B cell (primary cell): ENCODE measurements around the gene PPP1R13B. TPM values are rescaled to one million over a fixed set of nuclear protein-coding genes. Genes with fewer than 3 reads are reported as not detected.
"Not testable (repeated sequence)": the region's sequence is repeated elsewhere in the genome, so short reads cannot be mapped to it uniquely, and the experiment has no call there.

Source experiments
- ATAC-seq: fragments of 200-7000 bp; cut with Tn5 transposase; one replicate; pipeline ENCODE4 v1.10.0; 2021; ENCODE audit warnings: low read depth, mild to moderate bottlenecking, moderate number of reproducible peaks, moderate library complexity
- CTCF ChIA-PET: fragments of 350-600 bp; sonication (Branson Sonifier 250); formaldehyde crosslinking; loops from one replicate; lab custom pipeline; 2021; ENCODE audit warnings: antibody characterized with exemption, inconsistent platforms; lab: Charles Lee
- POLR2A ChIA-PET: fragments of 350-600 bp; sonication (Branson Sonifier 250); formaldehyde crosslinking; loops from one replicate; lab custom pipeline; 2021; ENCODE audit warnings: antibody characterized with exemption; lab: Charles Lee
- DNase-seq: peaks from one replicate; pipeline ENCODE4 v3.0.0; 2013
- H2AFZ ChIP-seq: 2 replicates; pipeline ENCODE4 v1.6.1; 2012; ENCODE audit warnings: mild to moderate bottlenecking, low read depth, low read length; ENCODE audit not compliant: insufficient read depth, poor library complexity, severe bottlenecking
- H3K27ac ChIP-seq, 2 donors: 1 replicate in 1 of 2; 2 replicates in 1 of 2; pipeline ENCODE4 v1.5.1; 2012 to 2013; ENCODE audit warnings: low read length in 2 of 2, mild to moderate bottlenecking in 2 of 2, moderate library complexity in 1 of 2
- H3K27me3 ChIP-seq, 4 experiments: fragments of 200-600 bp in 1 of 4; sonication (generic) in 1 of 4; replicated peaks in 1 of 4; 1 replicate in 2 of 4; 2 replicates in 2 of 4; pipeline versions ENCODE4 v1.6.1 to v1.7.0; 2013 to 2016; ENCODE audit warnings: low read length in 3 of 4, mild to moderate bottlenecking in 2 of 4, mixed read lengths in 1 of 4, moderate library complexity in 1 of 4; ENCODE audit not compliant: insufficient read depth in 4 of 4, control insufficient read depth in 3 of 4; ENCODE audit errors: control extremely low read depth in 1 of 4
- H3K36me3 ChIP-seq, 2 experiments: replicated peaks in 1 of 2; 1 replicate in 1 of 2; 2 replicates in 1 of 2; pipeline versions ENCODE4 v1.6.1 to v1.7.1; 2013; ENCODE audit warnings: low read length in 1 of 2; ENCODE audit not compliant: insufficient read depth in 2 of 2, control insufficient read depth in 1 of 2; ENCODE audit errors: control extremely low read depth in 1 of 2, extremely low read depth in 1 of 2
- H3K4me1 ChIP-seq, 2 donors: fragments of 200-600 bp in 1 of 2; sonication (generic) in 1 of 2; 1 replicate in 1 of 2; 2 replicates in 1 of 2; pipeline versions ENCODE4 v1.5.1 to v1.6.1; 2013 to 2017; ENCODE audit warnings: low read length in 2 of 2; ENCODE audit not compliant: control insufficient read depth in 2 of 2, insufficient read depth in 2 of 2
- H3K4me2 ChIP-seq: replicated peaks from 2 replicates; pipeline ENCODE3; 2012; ENCODE audit warnings: mild to moderate bottlenecking, low read depth, low read length; ENCODE audit not compliant: poor library complexity, severe bottlenecking
- H3K4me3 ChIP-seq, 5 experiments: fragments of 200-600 bp in 1 of 5; sonication (generic) in 1 of 5; 1 replicate in 3 of 5; 2 replicates in 2 of 5; pipeline versions ENCODE4 v1.5.1 to v1.7.0; 2011 to 2016; ENCODE audit warnings: low read length in 4 of 5, mild to moderate bottlenecking in 4 of 5, low read depth in 2 of 5, control low read depth in 1 of 5, moderate library complexity in 1 of 5; ENCODE audit not compliant: insufficient read depth in 1 of 5; ENCODE audit errors: control extremely low read depth in 1 of 5, extremely low read depth in 1 of 5
- H3K79me2 ChIP-seq: fragments of 200-600 bp; sonication (generic); one replicate; pipeline ENCODE4 v1.6.0; 2016; ENCODE audit warnings: low read length; ENCODE audit not compliant: control insufficient read depth, insufficient read depth
- H3K9ac ChIP-seq: fragments of 200-600 bp; sonication (generic); 2 replicates; pipeline ENCODE4 v1.6.1; 2017; ENCODE audit warnings: mild to moderate bottlenecking, low read length, moderate library complexity
- H3K9me3 ChIP-seq, 3 donors: one replicate each; pipeline versions ENCODE4 v1.6.1 to v1.7.1; 2013; ENCODE audit warnings: low read length in 2 of 3; ENCODE audit not compliant: control insufficient read depth in 2 of 3, insufficient read depth in 1 of 3; ENCODE audit errors: control extremely low read depth in 1 of 3
- H4K20me1 ChIP-seq: 2 replicates; pipeline ENCODE4 v1.6.0; 2012; ENCODE audit warnings: mild to moderate bottlenecking, low read length; ENCODE audit not compliant: insufficient read depth, control insufficient read depth, poor library complexity, severe bottlenecking
- H3K27ac Mint-ChIP-seq: one replicate; pipeline ENCODE4 v1.8.0; 2021; ENCODE audit warnings: mixed read lengths
- H3K27me3 Mint-ChIP-seq: one replicate; pipeline ENCODE4 v1.8.0; 2021; ENCODE audit warnings: mixed read lengths
- H3K4me1 Mint-ChIP-seq: one replicate; pipeline ENCODE4 v1.8.0; 2021; ENCODE audit warnings: mixed read lengths
- H3K4me3 Mint-ChIP-seq: one replicate; pipeline ENCODE4 v1.8.0; 2021; ENCODE audit warnings: mixed read lengths
- H3K9me3 Mint-ChIP-seq: one replicate; pipeline ENCODE4 v1.8.0; 2022; ENCODE audit warnings: mixed read lengths; ENCODE audit not compliant: insufficient read depth
- CTCF ChIP-seq: fragments of 200-600 bp; IDR thresholded peaks from one replicate; pipeline ENCODE4 v1.8.0; 2022; ENCODE audit warnings: antibody characterized with exemption, mild to moderate bottlenecking
- EZH2 ChIP-seq: IDR thresholded peaks from 2 replicates; pipeline ENCODE4 v1.6.1; 2012; ENCODE audit warnings: borderline replicate concordance, low read depth, mild to moderate bottlenecking, moderate library complexity, low read length; ENCODE audit not compliant: insufficient read depth, poor library complexity, severe bottlenecking
- WGBS: methylation state at CpG from one replicate; pipeline ENCODE4 v1.1.5; 2013; ENCODE audit warnings: missing lambda C conversion rate; ENCODE audit not compliant: insufficient coverage; 5-methylcytosine and 5-hydroxymethylcytosine counted together
- intact Hi-C: fragments of 100-400 bp; cut with micrococcal nuclease; formaldehyde crosslinking; loops from one replicate; pipeline ENCODE4 v1.10.0; 2022
- polyA plus RNA-seq: library from polyadenylated mRNA; depleted of rRNA; stranded (reverse); fragments of >200 nt; gene quantifications from 2 replicates; pipeline ENCODE4 v1.2.3, GENCODE V29; 2012
- total RNA-seq, 2 donors: library from RNA; stranded (reverse); fragments of 120-200 nt in 1 of 2; gene quantifications; 1 replicate in 1 of 2; 2 replicates in 1 of 2; pipeline versions ENCODE4 v1.2.3 to v1.2.4, GENCODE V29; 2013 to 2022

Gene PPP1R13B
- total and polyA plus RNA-seq, 2 donors (not counting 1 experiment from before 2014, with no cell fraction given): 10.1 to 27.7 TPM

- no peak for TF ChIP-seq CTCF
- no peak for TF ChIP-seq EZH2
- intact Hi-C loops: no loop called here
- DNase-seq (no peak), ATAC-seq (no peak)
- Histone ChIP-seq H3K9ac (no peak overlapping the region), H3K4me3 (no peak overlapping the region), H3K36me3 (no peaks in the 10 kb centered on the region), H3K27me3 (no peaks in the 10 kb centered on the region), H3K4me1 (no peaks in the 10 kb centered on the region), H4K20me1 (no peaks in the 10 kb centered on the region), H3K9me3 (no peaks in the 10 kb centered on the region), H3K27ac (no peak overlapping the region), H3K4me2 (no peak overlapping the region), H2AFZ (no peak overlapping the region), H3K79me2 (no peaks in the 10 kb centered on the region)
- Mint-ChIP-seq H3K4me3 (no peak overlapping the region), H3K9me3 (no peaks in the 10 kb centered on the region), H3K4me1 (no peaks in the 10 kb centered on the region), H3K27ac (no peak overlapping the region), H3K27me3 (no peaks in the 10 kb centered on the region)
- CTCF ChIA-PET: interaction anchor here (0.5 kb wide), 1 partner anchor 81 kb away, joined by 3 read pairs; no protein-coding TSS in a partner anchor
- 94% methylated on average over 28 of the region's 31 CpGs for WGBS
- POLR2A ChIA-PET: no interaction called here
Observed at GRCh38 chr14:103889313-103890051, 42.1 kb upstream of the PPP1R13B start.

GRCh38 chr14:103889002-103889312 lies 41.6 kb upstream of the PPP1R13B start:
- H4K20me1 ChIP-seq, H3K4me3 ChIP-seq, DNase-seq, H3K4me3 Mint-ChIP-seq, H3K9ac ChIP-seq, H3K36me3 ChIP-seq, H3K27ac Mint-ChIP-seq, H3K9me3 ChIP-seq, H3K4me1 ChIP-seq, H2AFZ ChIP-seq, ATAC-seq, H3K27me3 ChIP-seq, POLR2A ChIA-PET, H3K4me2 ChIP-seq, H3K27me3 Mint-ChIP-seq, H3K4me1 Mint-ChIP-seq, intact Hi-C loops, H3K79me2 ChIP-seq, H3K9me3 Mint-ChIP-seq, H3K27ac ChIP-seq: not testable (repeated sequence)
- 88% methylated on average over 8 of the region's 8 CpGs for WGBS
- CTCF ChIA-PET: interaction anchor here (0.5 kb wide), 1 partner anchor 81 kb away, joined by 3 read pairs; no protein-coding TSS in a partner anchor
